ENCODE data around the gene IGFALS. TPM values are rescaled to one million over a fixed set of nuclear protein-coding genes. Genes with fewer than 3 reads are reported as not detected.
A peak's percentile ranks its signal among the peaks of the same experiment; 100 is the strongest.

IGFALS gene
- total RNA-seq, 1 donor from 2014 or later = 0.63 TPM

DNA sequence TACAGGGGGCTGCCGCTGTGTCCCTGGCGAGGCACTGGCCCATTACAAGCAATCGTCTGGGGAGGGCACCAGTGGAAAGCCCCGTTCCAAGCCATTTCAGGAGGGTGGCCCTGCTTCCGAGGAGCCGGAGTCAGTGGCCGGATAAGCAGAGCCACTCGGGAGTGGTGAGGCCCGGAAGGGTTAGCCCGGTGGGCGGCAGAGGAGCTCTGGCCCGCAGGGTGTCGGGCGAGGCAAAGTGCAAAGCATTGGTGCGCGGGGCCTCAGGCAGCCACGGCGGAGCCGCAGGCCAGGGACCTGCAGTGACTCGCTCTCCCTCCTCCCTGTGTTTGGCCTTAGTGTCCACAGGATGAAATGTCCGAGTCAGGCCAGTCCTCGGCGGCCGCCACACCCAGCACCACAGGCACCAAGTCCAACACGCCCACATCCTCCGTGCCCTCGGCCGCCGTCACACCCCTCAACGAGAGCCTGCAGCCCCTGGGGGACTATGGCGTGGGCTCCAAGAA, 46.8 kb downstream of the IGFALS start:
- Mint-ChIP-seq H3K36me3 (peaks cover 6% of the 10 kb centered on the region), H3K27ac (peak overlapping the region; percentile 92), H3K27me3 (ENCODE audit: low read depth) (no peaks in the 10 kb centered on the region), H3K4me1 (peaks cover 12% of the 10 kb centered on the region), H3K9me3 (no peaks in the 10 kb centered on the region), H3K4me3 (no peak overlapping the region)
- DNase-seq (ENCODE audit: low spot score in 2 of 2, unreplicated experiment in 2 of 2) = no peak
- TF ChIP-seq, protein P1, sequence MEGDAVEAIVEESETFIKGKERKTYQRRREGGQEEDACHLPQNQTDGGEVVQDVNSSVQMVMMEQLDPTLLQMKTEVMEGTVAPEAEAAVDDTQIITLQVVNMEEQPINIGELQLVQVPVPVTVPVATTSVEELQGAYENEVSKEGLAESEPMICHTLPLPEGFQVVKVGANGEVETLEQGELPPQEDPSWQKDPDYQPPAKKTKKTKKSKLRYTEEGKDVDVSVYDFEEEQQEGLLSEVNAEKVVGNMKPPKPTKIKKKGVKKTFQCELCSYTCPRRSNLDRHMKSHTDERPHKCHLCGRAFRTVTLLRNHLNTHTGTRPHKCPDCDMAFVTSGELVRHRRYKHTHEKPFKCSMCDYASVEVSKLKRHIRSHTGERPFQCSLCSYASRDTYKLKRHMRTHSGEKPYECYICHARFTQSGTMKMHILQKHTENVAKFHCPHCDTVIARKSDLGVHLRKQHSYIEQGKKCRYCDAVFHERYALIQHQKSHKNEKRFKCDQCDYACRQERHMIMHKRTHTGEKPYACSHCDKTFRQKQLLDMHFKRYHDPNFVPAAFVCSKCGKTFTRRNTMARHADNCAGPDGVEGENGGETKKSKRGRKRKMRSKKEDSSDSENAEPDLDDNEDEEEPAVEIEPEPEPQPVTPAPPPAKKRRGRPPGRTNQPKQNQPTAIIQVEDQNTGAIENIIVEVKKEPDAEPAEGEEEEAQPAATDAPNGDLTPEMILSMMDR (IDR thresholded peaks at IDR 0.05; ENCODE audit: unreplicated experiment) = no peak

DNA sequence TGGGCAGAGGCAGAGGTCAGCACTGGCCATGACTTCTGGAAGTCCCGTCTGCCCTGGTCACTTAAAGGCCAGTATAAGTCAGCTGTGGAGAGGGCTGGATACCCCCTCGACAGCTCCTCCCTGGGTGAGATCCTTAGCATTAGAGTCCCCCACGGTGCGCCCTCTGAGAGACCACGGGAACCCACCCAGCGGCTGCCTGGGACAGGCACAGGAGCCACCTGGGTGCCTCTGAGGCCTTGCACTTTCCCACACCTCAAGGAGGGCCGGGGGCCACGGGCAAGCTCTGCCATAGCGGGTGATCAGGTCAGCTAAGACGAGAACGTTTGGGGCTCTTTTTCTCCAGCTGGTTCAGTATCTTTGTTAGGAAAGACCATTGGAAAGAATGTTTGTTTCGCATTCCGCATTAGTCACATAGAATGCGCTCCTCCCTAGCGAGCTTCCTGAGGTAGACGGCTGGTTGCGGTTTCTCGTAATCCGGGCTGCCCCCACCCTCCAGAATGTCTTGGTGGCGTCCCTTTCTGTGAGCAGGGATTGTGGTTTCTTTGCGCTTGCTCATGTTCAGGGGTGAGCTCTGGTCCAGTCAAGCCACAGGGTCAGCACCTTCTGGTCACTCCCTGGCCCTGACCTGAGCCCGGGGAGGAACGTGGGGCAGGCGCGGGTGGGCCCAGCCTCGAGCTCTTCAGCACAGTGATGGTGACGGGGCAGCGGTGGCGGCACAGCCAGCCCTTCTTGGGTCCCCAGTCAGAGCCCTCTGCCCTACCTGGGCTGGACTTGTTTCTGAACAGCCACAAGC, 47.4 kb downstream of the IGFALS start:
- DNase-seq (ENCODE audit: low spot score in 2 of 2, unreplicated experiment in 2 of 2) = no peak
- TF ChIP-seq, protein P1 (IDR thresholded peaks at IDR 0.05; ENCODE audit: unreplicated experiment) = no peak

DNA sequence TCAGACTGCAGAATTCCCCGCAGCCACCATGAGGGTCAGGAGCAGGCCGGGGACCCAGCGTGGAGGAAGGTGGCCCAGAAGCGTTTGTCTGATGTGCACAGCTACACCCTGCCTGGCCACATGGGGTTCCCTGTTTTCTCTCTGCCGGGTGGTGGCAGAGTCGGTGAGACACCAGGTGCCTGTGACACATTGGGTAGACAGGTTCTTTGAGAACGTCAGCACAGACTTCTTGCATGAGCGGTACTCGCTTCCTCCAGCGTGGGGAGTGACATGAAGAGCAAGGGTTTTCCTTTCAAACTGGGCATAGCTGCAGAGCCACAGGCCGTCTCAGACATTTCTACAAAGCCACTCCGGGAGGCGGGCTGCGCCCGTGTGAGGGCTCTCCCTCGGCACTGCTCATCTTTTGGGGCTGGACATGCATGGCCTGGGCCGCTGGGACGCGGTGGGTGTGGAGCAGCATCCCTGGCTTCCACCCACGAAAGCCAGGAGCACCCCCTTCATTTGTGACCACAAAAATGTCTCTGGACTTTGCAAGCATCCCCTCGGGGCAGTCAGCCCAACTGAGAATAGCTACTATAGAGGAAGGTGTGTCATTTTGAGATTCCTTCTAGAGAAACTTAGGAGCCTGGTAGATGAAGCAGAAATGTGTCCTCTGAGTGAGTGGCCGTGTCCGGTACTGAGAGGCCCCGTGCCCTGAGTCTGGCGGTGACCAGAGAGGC, 48.2 kb downstream of the IGFALS start:
- Mint-ChIP-seq H3K4me3 (no peak overlapping the region), H3K27ac (peak overlapping the region; percentile 92), H3K4me1 (peaks cover 12% of the 10 kb centered on the region), H3K9me3 (no peaks in the 10 kb centered on the region), H3K36me3 (peaks cover 6% of the 10 kb centered on the region), H3K27me3 (ENCODE audit: low read depth) (no peaks in the 10 kb centered on the region)
- no peak for DNase-seq (ENCODE audit: low spot score in 2 of 2, unreplicated experiment in 2 of 2)
- TF ChIP-seq, protein P1 (IDR thresholded peaks at IDR 0.05; ENCODE audit: unreplicated experiment) = no peak

More for the DNA sequence above, 47.4 kb downstream of the IGFALS start:
- no peak overlapping the region for H3K4me3 Mint-ChIP-seq
- H3K4me1 Mint-ChIP-seq = peaks cover 12% of the 10 kb centered on the region
- H3K9me3 Mint-ChIP-seq = no peaks in the 10 kb centered on the region
- peak overlapping the region; percentile 92 for H3K27ac Mint-ChIP-seq
- H3K36me3 Mint-ChIP-seq = peaks cover 6% of the 10 kb centered on the region
- no peaks in the 10 kb centered on the region for H3K27me3 Mint-ChIP-seq (ENCODE audit: low read depth)

DNA sequence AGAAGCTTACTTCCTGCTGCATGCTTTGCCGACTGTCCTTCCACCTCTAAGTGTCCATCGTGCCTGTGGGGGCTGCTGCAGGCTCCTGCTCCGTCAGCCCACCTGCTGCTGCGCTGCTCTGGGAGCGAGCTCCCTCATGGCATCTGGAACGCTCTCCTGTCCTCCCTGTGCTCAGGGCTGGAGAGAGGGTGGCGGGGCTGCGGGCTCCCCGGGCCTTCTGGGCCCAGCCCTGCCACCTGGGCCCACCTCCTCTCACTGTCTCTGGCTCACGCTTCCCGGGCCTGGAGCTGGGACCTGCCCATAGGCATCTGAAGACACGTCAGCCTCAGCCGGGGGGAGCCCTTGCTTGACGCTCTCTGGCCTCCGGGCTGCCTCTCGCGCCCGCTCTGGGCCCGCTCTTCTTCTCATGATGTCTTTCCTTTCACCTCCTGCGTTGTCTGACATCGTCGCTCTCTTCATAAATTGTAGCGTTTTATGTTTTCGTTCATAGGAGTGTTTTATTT, 49.1 kb downstream of the IGFALS start:
- no peak for DNase-seq (ENCODE audit: low spot score in 2 of 2, unreplicated experiment in 2 of 2)
- H3K9me3 Mint-ChIP-seq = no peaks in the 10 kb centered on the region
- TF ChIP-seq, protein P1 (IDR thresholded peaks at IDR 0.05; ENCODE audit: unreplicated experiment) = no peak
- peaks cover 4% of the 10 kb centered on the region for H3K36me3 Mint-ChIP-seq
- no peak overlapping the region for H3K4me3 Mint-ChIP-seq
- no peaks in the 10 kb centered on the region for H3K27me3 Mint-ChIP-seq (ENCODE audit: low read depth)
- peaks cover 12% of the 10 kb centered on the region for H3K4me1 Mint-ChIP-seq
- H3K27ac Mint-ChIP-seq = no peak overlapping the region

DNA sequence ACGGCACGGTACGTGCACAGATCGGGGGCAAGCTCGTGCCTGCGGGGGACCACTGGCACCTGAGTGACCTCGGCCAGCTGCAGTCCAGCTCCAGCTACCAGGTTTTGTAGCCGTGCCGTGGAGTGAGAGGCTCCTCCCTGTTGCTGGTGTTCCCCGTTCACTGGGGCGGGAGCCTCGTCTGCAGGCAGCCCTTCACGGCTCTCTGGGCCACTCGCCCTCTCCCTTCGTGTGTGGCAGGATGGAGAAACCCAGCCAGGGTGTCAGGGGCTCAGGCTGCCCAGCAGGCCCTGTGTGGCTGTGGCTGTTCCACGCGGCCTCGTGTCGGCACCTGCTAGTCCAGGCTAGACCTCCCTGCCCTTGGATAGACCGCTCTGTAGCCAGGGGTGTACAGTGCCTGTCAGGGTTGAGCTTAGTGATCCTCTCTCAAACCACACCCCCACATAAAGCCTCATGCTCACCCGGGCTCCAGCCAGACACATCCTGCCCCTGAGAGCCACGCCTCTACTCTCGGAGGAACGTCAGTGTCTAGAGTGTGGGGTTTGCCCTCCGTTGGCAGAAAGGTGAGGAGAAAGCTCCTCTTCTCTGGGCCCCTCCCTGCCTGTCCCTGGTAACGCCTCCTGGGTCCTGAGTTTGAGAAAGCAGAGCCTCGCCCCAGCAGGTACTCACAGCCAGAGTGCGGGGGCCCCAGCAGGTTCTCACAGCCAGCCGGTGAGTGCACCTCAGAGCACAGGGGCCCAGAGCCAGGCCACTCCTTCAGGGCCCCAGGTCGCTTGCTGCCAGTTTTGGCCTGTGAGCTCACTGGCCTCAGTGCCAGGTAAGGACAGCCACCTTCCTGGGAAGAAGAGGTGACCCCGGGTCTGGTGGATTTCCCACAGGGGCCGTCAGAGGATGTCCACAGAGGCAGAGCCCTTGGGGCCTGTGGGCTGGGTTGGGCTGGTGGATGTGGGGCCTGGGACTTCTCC, 49.8 kb downstream of the IGFALS start:
- no peak overlapping the region for H3K4me3 Mint-ChIP-seq
- TF ChIP-seq, protein P1 (IDR thresholded peaks at IDR 0.05; ENCODE audit: unreplicated experiment) = no peak
- DNase-seq (ENCODE audit: low spot score in 2 of 2, unreplicated experiment in 2 of 2) = no peak
- H3K9me3 Mint-ChIP-seq = no peaks in the 10 kb centered on the region
- H3K36me3 Mint-ChIP-seq = peaks cover 4% of the 10 kb centered on the region
- H3K27me3 Mint-ChIP-seq (ENCODE audit: low read depth) = no peaks in the 10 kb centered on the region
- peaks cover 12% of the 10 kb centered on the region for H3K4me1 Mint-ChIP-seq
- no peak overlapping the region for H3K27ac Mint-ChIP-seq
